HG03342 (cell line): ENCODE results near the gene TSPY2.
"Not testable (repeated sequence)": the region's sequence is repeated elsewhere in the genome, so short reads cannot be mapped to it uniquely, and the experiment has no call there.

ENCODE experiments used
- ATAC-seq: cut with Tn5 transposase; IDR thresholded peaks from one replicate; pipeline ENCODE4 v1.9.1; 2021; ENCODE audit warnings: mild to moderate bottlenecking, moderate library complexity; ENCODE audit not compliant: unreplicated experiment

TSPY2 gene

GRCh38 chrY:6245923-6246322 is at the start of gene TSPY2:
TSPY2 (plus strand) TSS chrY:6246223; CDS start chrY:6246269, 46 bp downstream.
- not testable (repeated sequence) for ATAC-seq

- ATAC-seq, result not testable (repeated sequence)
Observed at GRCh38 chrY:6209565-6209964, 36.5 kb upstream of the TSPY2 start.

GRCh38 chrY:6217045-6217444 is 29.0 kb upstream of the TSPY2 start:
- not testable (repeated sequence) for ATAC-seq

- not testable (repeated sequence) for ATAC-seq
Observed at GRCh38 chrY:6269839-6270238, 23.8 kb downstream of the TSPY2 start.
